SKM-1 treated with dmso at 0.1 percent for 144 hours (cell line): ENCODE data around the gene STAMBP.
A peak's percentile ranks its signal among the peaks of the same experiment; 100 is the strongest.
"Not testable (repeated sequence)": the region's sequence is repeated elsewhere in the genome, so short reads cannot be mapped to it uniquely, and the experiment has no call there.

Source experiments
- DNase-seq: peaks from one replicate; lab custom pipeline; 2025; ENCODE audit not compliant: unreplicated experiment; lab: John Stamatoyannopoulos, UW

STAMBP gene

DNA sequence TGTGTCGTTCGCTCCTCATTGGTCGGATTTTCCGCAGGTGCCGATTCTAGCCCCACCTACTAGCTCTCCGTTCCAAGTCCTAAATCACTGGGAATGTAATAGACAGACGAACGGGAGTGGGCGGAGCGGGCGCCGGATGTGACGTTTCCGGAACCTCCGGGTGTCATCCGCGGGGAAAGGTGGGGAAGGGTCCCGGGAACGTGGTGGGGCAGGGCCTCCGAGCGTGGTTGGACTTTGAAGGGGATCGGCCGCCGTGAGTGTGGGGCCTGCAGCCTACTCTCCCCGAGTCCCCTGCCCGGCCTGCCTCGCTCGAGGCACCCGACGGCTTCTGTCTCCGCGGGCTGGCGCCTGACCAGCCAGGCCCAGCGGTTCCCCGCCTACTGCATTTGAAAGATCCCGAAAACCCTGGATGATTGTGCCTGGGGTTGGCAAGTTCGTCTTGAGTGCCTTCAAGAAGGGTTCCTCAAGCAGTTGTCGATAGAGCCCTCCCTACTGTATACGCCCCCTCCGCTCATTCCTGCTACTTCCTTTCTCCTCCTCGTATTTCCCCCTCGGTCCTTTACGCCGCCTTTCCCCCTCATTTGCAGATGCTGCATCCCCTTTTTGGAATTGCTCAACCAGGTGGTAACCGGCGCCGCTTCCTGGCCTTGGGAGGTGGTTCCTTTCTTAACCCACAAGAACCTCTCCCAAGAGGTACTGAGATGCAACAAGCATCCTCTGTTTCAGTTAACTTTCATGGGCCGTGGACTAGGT lies at the start of gene STAMBP:
Gene STAMBP (plus strand): TSS at position 144 of the 753 bp plus-strand sequence. CDS start 1,896 bp downstream, outside the sequence.
- DNase-seq: peak; percentile 98

DNA sequence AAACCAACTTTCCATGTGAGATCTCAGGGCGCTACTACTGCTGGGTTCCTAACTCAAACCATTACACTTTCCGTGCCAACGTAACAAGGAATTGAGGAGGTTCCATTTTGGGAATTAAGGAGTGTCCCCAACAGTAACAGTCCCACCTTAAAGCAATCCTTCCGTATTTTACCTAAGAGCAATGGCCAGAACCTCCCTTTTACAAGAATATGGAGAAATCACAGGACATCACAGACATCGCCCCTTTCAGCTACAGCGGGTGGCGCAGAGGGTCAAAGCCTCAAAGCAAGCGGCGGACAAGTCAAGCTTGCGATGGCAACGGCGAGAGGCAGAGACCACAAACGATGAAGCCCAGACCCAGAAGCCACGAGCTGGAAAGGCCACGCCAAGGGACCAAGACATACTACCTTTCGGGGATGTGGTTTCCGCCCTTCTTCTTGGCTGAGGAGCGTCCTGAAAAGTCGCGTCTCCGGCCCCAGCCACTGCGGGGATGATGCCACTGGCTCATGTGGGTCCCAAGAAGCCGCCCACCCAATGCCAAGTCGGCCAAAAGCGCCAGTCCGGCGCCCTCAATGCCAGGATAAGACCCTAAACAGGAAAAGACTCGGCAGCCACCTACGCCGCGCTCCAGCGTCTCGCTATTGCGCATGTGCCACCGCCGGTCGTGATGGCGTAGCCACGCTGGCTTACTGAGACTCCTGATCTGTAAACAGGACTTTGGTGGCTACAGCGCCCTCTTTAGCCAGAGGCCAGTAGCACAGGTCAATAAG lies 49.1 kb upstream of the STAMBP start, which contains the start of gene DUSP11:
Gene DUSP11 (minus strand): TSS at position 637 of the 770 bp plus-strand sequence. CDS start 129 bp downstream, at position 508.
- peak; percentile 93 for DNase-seq

DNA sequence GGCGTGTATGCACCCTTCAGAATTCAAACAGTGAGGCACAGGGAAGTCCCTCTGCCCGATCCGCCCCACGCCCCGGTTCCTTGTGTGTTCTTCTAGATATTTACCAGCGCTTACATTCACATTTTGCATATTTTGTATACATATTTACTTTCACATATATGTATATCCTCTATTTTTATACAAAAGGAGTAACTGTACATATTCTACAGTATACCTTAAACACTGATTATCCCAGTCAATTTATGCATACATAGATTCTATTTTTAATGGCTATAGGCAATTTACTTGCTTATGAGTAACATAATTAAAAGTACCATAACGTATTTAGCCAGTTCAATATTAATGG lies 48.6 kb upstream of the STAMBP start:
- DNase-seq: no peak

DNA sequence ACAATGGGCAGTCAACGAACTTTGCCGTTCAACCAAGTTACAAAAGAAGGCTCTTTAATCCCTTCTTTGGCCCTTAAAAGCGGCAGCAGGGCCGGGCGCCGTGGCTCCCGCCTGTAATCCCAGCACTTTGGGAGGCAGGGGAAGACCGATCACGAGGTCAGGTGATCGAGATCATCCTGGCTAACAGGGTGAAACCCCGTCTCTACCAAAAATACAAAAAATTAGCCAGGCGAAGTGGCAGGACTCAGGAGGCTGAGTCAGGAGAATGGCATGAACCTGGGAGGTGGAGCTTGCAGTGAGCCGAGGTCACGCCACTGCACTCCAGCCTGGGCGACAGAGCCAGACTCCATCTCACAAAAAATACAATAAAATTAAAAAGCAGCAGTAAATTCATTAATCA lies 45.4 kb upstream of the STAMBP start:
- DNase-seq: not testable (repeated sequence)

DNA sequence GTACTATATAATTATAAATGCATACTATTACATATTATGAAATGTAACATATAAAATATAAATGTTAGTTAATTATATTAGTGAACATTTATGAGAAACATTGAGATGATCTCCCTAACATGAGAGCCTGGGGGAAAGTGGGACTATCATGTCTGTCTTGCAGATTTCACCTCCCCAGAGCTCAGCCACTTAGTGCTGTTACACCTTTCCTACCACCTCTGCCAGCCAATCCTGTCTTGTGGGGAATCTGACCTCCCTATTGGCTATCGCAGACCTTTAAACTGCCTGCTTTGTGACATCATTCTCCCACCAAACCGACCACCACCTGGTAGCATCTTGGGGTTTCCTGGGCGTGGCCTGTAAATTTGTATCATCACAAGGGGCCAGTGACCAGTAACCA lies 44.9 kb upstream of the STAMBP start, which contains the start of gene C2orf78:
Gene C2orf78 (plus strand): TSS at position 301 of the 400 bp plus-strand sequence. CDS start 127 bp downstream, outside the sequence.
- DNase-seq: not testable (repeated sequence)

DNA sequence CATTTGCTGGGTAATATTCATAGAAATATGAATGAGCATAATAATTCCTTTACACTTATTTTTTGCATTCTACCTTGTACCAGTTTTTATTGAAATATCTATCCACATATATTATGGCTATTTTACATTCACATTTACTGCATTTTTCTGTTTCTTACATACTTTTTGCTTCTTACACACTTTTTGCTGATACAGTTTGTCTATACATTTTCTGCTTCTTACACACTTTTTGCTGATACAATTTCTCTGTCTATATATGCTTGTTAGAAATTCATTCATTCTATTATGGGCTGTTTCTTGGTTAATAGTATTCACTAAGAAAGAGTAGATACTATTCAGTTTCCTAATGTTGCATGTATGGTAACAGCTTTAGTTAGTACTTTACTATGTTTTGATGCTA lies 16.9 kb upstream of the STAMBP start:
- DNase-seq: no peak

DNA sequence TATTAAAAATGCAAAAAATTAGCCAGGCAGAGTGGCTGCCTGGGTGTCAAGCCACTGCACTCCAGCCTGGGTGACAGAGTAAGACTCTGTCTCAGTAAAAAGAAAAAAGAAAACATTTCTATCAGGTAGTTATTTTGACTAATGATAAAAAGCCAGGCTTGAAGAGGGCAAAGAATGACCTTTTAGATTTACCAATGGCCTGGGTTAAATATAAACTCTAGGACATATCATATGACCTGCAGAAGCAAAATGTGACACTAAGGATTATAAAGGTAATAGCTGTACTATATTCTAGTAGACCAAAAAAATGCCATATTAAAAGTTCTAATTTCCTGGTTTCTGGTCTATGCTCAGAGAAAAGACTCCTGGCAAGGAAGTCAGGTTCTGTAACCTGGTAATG lies 16.1 kb upstream of the STAMBP start:
- no peak for DNase-seq

DNA sequence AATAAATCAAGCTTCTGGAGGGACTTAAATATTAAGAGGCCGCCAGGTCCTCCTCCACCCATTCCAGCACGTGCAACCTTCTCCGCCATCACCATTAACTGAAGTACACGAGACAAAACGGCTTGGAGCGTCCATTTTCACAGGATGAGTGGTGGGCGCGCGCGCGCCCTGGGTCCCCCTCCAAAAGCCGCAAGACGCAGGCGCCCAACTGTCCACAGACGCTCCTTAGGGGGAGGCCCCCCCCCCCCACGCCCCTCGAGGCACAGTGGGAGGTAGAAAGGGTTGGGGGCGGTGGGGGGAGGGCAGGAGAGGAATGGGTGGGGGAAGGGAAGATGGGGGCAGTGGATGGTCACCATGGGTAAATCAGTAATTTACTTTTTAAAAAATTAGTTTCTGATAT lies 10.5 kb upstream of the STAMBP start:
- no peak for DNase-seq

DNA sequence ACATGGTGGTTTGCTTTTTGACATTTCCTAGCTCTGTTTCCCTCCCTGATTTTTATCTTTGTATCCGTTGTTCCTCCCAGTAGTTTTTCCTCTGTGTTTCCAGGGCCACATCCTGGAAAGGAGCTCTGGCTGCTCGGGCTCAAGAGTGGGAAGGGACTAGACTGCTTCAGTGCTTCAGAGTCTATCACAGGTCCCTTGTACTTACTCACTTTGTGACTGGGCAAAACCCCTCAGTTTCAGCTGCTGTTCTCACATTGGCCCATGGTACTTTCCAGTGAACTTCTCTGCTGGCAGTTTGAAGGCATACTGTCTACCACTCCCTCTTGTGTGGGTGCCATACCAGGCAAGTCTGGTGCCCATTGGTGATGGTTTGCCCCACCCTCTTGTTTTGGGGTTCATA lies 7.5 kb upstream of the STAMBP start:
- DNase-seq: no peak

DNA sequence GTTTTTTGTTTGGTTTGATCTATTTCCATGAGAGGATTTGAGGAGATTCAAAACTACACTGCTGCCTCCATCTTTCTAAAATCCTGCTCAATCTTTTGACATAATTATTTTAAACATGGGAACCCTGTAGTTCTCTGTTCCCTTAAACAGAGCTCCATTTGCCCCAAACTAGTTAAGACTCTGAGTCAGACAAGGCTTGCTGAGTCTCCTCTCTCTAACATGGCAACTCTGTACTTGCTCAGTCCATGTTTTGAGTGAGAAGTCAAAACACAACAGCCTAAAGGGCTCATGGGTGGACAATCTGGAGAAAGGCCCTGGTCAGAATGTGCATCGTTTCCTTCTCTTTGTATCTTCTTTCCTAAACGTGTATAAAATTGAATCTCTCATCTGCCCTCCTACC lies 7.1 kb upstream of the STAMBP start:
- no peak for DNase-seq

DNA sequence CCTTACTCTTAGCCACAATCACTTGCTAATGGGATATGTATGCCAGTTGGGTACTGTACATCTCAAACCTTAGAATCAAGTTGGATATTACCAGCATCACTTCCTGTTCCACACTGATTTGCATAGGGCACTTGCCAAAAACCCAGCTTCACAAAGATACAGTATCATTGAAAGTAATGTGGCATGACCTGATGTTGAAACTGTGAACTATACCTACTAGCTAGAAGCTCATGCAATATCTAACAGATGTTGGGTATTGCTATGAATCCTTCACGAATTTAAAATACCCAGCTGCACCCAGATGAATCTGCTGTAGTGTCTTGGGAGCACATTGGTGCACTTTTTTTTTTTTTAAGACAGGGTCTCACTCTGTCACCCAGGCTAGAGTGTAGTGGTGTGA lies 6.5 kb upstream of the STAMBP start:
- no peak for DNase-seq

DNA sequence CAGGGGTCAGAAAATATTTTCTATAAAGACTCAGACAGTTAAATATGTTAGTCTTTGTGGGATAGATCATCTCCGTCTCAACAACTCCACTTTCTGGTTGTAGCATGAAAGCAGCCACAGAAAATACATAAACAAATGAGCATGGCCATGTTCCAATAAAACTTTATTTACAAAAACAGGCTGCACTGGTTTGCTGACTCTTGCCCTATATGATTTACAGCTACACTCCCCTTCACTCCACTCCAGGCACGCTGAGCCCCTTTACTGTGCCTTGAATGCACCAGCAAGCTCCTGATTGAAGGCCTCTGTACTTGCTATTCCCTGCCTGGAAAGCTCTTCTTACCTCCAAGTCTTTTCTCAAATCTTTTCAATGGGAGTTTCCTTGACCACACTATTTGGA lies 5.8 kb upstream of the STAMBP start:
- no peak for DNase-seq

DNA sequence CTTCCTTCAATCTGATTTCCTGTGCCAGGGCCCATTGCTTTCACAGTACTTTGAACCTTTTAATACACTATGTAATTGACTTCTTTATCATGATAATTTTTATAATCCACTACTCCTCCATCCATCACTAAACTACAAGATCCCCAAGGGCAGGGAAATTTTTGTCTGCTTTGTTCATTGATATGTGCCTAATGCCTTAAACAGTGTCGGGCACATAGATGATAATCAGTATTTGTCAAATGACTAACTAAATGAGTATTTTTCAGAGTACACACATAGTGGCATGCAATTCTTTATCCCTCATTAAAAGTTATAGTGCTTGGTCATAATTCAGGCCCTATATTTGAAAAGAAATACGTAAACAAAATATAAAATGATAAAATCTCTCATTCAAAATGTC lies 5.3 kb upstream of the STAMBP start:
- DNase-seq: no peak

DNA sequence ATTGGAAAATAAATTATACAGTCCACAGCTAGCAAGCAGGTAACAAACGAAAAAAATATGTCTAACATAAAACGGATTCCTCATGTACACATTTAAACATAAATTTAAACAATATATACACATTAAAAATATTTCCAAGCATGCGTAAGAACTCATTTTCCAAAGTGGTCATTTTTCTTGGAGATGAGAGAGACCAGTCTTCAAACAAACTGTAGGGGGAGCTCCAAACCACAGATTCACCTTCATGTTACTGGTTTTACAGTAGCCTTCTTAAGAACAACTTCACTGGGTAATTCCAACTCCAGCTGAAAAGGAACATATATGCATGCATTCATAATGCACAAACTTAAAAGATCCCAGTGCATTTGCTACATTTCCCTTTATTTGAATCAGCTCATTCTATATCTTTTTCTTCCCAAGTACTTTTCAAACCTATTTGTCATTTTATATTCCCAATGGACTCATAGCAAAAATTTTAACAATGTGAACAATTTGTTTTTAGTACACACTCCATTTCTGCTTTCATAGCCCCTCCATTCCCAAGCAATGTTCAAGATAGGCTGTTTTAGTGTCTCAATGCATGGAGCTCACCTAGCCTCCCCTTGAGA lies 4.7 kb upstream of the STAMBP start:
- DNase-seq: peak; percentile 60

DNA sequence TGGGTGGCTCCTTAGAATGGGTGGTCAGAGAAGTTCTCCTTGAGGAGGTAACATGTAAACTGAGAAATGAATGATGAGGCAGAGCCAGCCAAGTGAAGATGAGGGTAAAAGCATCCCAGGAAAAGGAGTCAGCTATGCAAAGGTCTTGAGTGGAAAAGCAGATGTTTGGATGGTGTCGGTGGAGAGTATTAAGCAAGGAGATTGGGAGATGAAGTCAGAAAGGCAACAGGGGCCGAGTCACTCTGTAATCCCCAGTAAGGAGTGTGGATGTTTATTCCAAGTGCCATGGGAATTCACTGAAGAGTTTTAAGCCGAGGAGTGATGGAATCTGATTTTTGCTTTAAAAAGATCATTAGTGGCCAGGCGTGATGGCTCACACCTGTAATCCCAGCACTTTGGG lies 3.4 kb upstream of the STAMBP start:
- no peak for DNase-seq

DNA sequence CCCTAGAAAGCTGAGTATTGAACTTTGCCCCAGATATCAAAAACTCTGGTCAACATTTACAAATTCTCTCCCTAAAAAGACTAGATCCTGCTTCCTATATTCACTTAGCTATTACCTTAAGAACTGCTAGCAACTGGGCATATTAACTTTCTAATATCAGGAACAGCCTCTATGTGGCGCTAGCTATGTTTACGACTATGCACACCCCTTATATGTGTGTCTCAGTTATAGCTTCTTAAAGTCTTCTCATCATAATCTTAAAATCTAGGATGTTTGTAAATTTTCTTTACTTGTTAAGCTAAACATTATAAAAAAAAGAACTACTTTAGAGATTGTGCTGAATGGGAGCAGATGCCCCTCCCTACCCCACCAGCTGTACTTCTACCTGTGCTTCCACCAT lies 1.7 kb upstream of the STAMBP start:
- DNase-seq: peak; percentile 64

DNA sequence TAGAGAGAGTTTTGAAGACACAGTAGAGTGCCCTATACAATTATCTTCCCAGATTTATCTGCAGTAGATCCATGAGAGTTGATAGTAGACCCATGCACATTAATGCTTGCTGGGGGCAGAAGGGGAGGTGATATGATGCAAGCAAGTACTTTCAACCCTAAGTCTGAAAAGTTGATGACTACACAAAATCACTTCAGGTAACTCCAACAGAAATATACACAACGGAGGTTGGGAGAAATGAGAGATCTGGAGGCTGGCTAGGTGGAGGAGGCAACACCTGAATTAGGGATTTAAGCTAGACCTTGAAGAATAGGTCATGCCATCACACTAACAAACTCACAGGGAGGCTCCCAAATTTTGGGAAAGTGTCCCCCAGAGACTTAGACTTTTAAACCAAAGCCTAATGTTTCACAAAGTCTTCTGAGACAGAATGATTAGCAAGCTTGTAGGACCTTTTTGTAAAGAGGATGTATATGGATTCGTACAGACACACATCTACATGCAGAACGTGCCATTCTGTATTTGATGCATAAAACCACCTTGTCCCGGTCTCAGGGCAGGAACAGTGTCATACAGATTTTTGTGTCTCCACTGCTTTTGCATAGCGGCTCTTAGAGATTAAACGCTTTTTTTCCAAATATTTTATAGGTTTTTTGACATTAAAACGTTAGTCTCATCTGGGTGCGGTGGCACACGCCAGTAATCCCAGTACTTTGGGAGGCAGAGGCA lies 937 bp upstream of the STAMBP start:
- no peak for DNase-seq

DNA sequence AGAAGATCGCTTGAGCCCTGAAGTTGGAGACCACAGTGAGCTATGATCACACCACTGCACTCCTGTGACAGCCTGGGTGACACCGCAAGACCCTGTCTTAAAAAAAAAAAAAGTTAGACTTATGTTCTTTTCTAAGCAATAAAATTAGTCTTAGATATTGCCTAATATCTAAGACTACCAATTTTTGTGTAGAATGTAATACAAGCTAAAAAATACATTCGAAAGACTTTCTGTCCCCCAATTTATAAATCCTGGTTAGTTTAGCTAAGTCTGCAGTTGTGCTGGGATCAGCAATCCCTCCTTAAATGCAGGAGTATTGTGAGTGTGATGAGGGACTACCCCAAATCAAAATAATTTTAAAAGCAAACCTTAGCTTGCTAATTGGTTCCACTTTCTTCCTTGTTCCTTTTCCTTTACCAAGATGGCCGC lies 358 bp upstream of the STAMBP start:
- no peak for DNase-seq

DNA sequence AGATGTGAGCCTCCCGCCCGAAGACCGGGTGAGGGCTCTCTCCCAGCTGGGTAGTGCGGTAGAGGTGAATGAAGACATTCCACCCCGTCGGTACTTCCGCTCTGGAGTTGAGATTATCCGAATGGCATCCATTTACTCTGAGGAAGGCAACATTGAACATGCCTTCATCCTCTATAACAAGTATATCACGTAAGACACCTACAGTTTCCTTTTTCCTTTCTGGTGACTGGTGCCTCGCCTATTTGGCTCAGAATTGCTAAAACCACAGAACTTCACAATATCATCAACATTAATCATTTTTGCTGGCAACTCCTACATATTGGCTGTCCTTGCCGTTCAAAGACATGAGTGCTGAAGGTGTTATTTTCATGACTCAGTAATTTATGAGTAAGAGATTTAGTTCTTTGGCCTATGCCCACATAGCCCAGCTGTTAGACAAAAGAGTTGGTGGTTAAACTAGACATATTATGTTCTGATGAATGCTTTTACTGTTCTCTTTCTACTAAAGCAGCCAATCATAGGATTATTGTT lies 2.2 kb downstream of the STAMBP start:
- DNase-seq: no peak

DNA sequence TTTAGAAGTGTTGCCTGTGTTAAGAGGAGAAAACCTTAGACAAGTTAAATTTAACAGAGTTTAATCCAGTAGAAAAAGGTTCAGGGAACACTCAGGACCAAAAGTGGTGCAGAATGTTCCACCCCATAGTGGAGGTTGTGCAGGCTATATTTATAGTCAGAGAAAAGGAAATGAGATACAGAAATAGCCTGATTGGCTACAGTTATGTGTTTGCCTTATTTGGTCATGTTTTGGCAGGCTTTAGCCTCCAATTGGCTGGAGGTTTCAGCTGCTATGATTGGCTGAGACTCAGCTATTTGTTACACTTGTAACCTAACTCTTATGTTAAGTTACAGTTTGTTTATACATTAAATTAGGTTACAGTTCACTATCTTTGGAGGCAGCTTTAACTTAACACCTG lies 4.2 kb downstream of the STAMBP start:
- no peak for DNase-seq
